HEK293 (cell line): ENCODE measurements around the gene CKM.
A peak's percentile ranks its signal among the peaks of the same experiment; 100 is the strongest.

ENCODE experiments used
- AEBP2 ChIP-seq: fragments of 450-650 bp; formaldehyde crosslinking; IDR thresholded peaks from 2 replicates; pipeline ENCODE4 v1.5.1; 2016; ENCODE audit warnings: missing biosample characterization, missing genetic modification characterization, borderline replicate concordance
- GLI4 ChIP-seq: fragments of 450-650 bp; formaldehyde crosslinking; IDR thresholded peaks from 2 replicates; pipeline ENCODE4 v1.5.1; 2016; ENCODE audit warnings: missing biosample characterization, missing genetic modification characterization
- GLIS1 ChIP-seq: fragments of 450-650 bp; formaldehyde crosslinking; IDR thresholded peaks from 2 replicates; pipeline ENCODE4 v1.5.1; 2016; ENCODE audit warnings: missing biosample characterization, missing genetic modification characterization
- GLIS2 ChIP-seq: fragments of 450-650 bp; formaldehyde crosslinking; IDR thresholded peaks from 2 replicates; pipeline ENCODE4 v1.5.1; 2016; ENCODE audit warnings: missing biosample characterization, missing genetic modification characterization
- HOXC10 ChIP-seq: sonication (generic); formaldehyde crosslinking; IDR thresholded peaks from 2 replicates; pipeline ENCODE4 v1.8.1; 2023; ENCODE audit warnings: mild to moderate bottlenecking, missing genetic modification reagents
- HOXD13 ChIP-seq: sonication (generic); formaldehyde crosslinking; IDR thresholded peaks from 2 replicates; pipeline ENCODE4 v1.8.0; 2022; ENCODE audit warnings: missing genetic modification reagents, borderline replicate concordance
- INSM2 ChIP-seq: fragments of 450-650 bp; formaldehyde crosslinking; IDR thresholded peaks from 2 replicates; pipeline ENCODE4 v1.5.1; 2016; ENCODE audit warnings: missing biosample characterization, missing genetic modification characterization
- KLF16 ChIP-seq: fragments of 450-650 bp; formaldehyde crosslinking; IDR thresholded peaks from 2 replicates; pipeline ENCODE4 v1.5.1; 2017; ENCODE audit warnings: missing biosample characterization, missing genetic modification characterization
- KLF9 ChIP-seq: fragments of 450-650 bp; formaldehyde crosslinking; IDR thresholded peaks from 2 replicates; pipeline ENCODE4 v1.5.1; 2016; ENCODE audit warnings: missing biosample characterization, missing genetic modification characterization, low read depth
- MEIS1 ChIP-seq: sonication (generic); formaldehyde crosslinking; IDR thresholded peaks from 2 replicates; pipeline ENCODE4 v1.8.1; 2022; ENCODE audit warnings: missing genetic modification reagents, mild to moderate bottlenecking, borderline replicate concordance
- OVOL3 ChIP-seq: fragments of 450-650 bp; formaldehyde crosslinking; IDR thresholded peaks from 2 replicates; pipeline ENCODE4 v1.5.1; 2016; ENCODE audit warnings: missing biosample characterization, missing genetic modification characterization
- PRDM10 ChIP-seq: fragments of 450-650 bp; formaldehyde crosslinking; IDR thresholded peaks from 2 replicates; pipeline ENCODE4 v1.5.1; 2016; ENCODE audit warnings: missing biosample characterization, missing genetic modification characterization
- ZBTB6 ChIP-seq: fragments of 450-650 bp; formaldehyde crosslinking; IDR thresholded peaks from 2 replicates; pipeline ENCODE4 v1.5.1; 2017; ENCODE audit warnings: missing biosample characterization, missing genetic modification characterization
- ZNF121 ChIP-seq: fragments of 450-650 bp; formaldehyde crosslinking; IDR thresholded peaks from 2 replicates; pipeline ENCODE4 v1.5.1; 2016; ENCODE audit warnings: missing biosample characterization, missing genetic modification characterization
- ZNF140 ChIP-seq: fragments of 450-650 bp; formaldehyde crosslinking; IDR thresholded peaks from 2 replicates; pipeline ENCODE4 v1.5.1; 2016; ENCODE audit warnings: missing biosample characterization, missing genetic modification characterization
- ZNF175 ChIP-seq: fragments of 450-650 bp; formaldehyde crosslinking; IDR thresholded peaks from 2 replicates; pipeline ENCODE4 v1.5.1; 2016; ENCODE audit warnings: missing biosample characterization, missing genetic modification characterization
- ZNF184 ChIP-seq: fragments of 450-650 bp; IDR thresholded peaks from 2 replicates; pipeline ENCODE4 v1.5.1; 2018; ENCODE audit warnings: missing biosample characterization, mild to moderate bottlenecking, missing genetic modification characterization
- ZNF302 ChIP-seq: fragments of 450-650 bp; formaldehyde crosslinking; IDR thresholded peaks from 2 replicates; pipeline ENCODE4 v1.5.1; 2016; ENCODE audit warnings: missing biosample characterization, missing genetic modification characterization, low read depth
- ZNF324 ChIP-seq: fragments of 450-650 bp; formaldehyde crosslinking; IDR thresholded peaks from 2 replicates; pipeline ENCODE4 v1.5.1; 2016; ENCODE audit warnings: missing biosample characterization, missing genetic modification characterization
- ZNF341 ChIP-seq: fragments of 450-650 bp; formaldehyde crosslinking; IDR thresholded peaks from 2 replicates; pipeline ENCODE4; 2016; ENCODE audit warnings: low read depth, missing biosample characterization, missing genetic modification characterization
- ZNF350 ChIP-seq: fragments of 450-650 bp; formaldehyde crosslinking; IDR thresholded peaks from 2 replicates; pipeline ENCODE4 v1.5.0; 2017; ENCODE audit warnings: missing biosample characterization, mild to moderate bottlenecking, missing genetic modification characterization
- ZNF398 ChIP-seq: fragments of 450-650 bp; formaldehyde crosslinking; IDR thresholded peaks from 2 replicates; pipeline ENCODE4 v1.5.1; 2017; ENCODE audit warnings: missing biosample characterization, missing genetic modification characterization
- ZNF423 ChIP-seq: fragments of 450-650 bp; formaldehyde crosslinking; IDR thresholded peaks from 2 replicates; pipeline ENCODE4 v1.5.1; 2016; ENCODE audit warnings: missing biosample characterization, missing genetic modification characterization
- ZNF449 ChIP-seq: fragments of 450-650 bp; formaldehyde crosslinking; IDR thresholded peaks from 2 replicates; pipeline ENCODE4 v1.5.1; 2017; ENCODE audit warnings: missing biosample characterization, mild to moderate bottlenecking, missing genetic modification characterization, moderate library complexity
- ZNF521 ChIP-seq: fragments of 450-650 bp; formaldehyde crosslinking; IDR thresholded peaks from 2 replicates; pipeline ENCODE4 v1.5.1; 2017; ENCODE audit warnings: missing biosample characterization, mild to moderate bottlenecking, missing genetic modification characterization
- ZNF549 ChIP-seq: fragments of 450-650 bp; IDR thresholded peaks from 2 replicates; pipeline ENCODE4 v1.5.1; 2018; ENCODE audit warnings: missing biosample characterization, missing genetic modification characterization, mild to moderate bottlenecking, inconsistent platforms, moderate library complexity
- ZNF664 ChIP-seq: fragments of 450-650 bp; formaldehyde crosslinking; IDR thresholded peaks from 2 replicates; pipeline ENCODE4 v1.5.1; 2016; ENCODE audit warnings: missing biosample characterization, missing genetic modification characterization
- ZNF747 ChIP-seq: fragments of 450-650 bp; formaldehyde crosslinking; IDR thresholded peaks from 2 replicates; pipeline ENCODE4 v1.5.1; 2016; ENCODE audit warnings: missing biosample characterization, missing genetic modification characterization
- ZNF830 ChIP-seq: fragments of 450-650 bp; IDR thresholded peaks from 2 replicates; pipeline ENCODE4 v1.5.0; 2018; ENCODE audit warnings: missing biosample characterization, missing genetic modification characterization, low read depth, mild to moderate bottlenecking, moderate library complexity
- ZSCAN23 ChIP-seq: fragments of 450-650 bp; formaldehyde crosslinking; IDR thresholded peaks from 2 replicates; pipeline ENCODE4 v1.5.1; 2016; ENCODE audit warnings: missing biosample characterization, missing genetic modification characterization
- ZXDB ChIP-seq: fragments of 450-650 bp; formaldehyde crosslinking; IDR thresholded peaks from 2 replicates; pipeline ENCODE4 v1.5.1; 2016; ENCODE audit warnings: missing biosample characterization, missing genetic modification characterization

Gene CKM

GRCh38 chr19:45340899-45341453 is 18.3 kb upstream of the CKM start (continued):
- peak; percentile 57 for TF ChIP-seq GLIS2
- TF ChIP-seq INSM2 (tag by site-specific recombination), result no peak
- TF ChIP-seq ZNF184, result no peak
- TF ChIP-seq ZSCAN23 (tag by site-specific recombination), result no peak
- peak; percentile 95 for TF ChIP-seq ZNF449
- TF ChIP-seq PRDM10 (tag by site-specific recombination), result peak; percentile 48
- no peak for TF ChIP-seq ZNF140 (tag by site-specific recombination)
- TF ChIP-seq GLI4 (tag by site-specific recombination), result no peak; the same call in 1 of the 2 replicates
- TF ChIP-seq ZNF549 (tag by site-specific recombination), result no peak
- TF ChIP-seq GLIS1, result peak; percentile 45; the same call in 1 of the 2 replicates
- TF ChIP-seq AEBP2 (tag by site-specific recombination), result no peak
- no peak for TF ChIP-seq ZNF830 (tag by site-specific recombination)
- no peak for TF ChIP-seq ZNF302 (tag by site-specific recombination)
- no peak for TF ChIP-seq ZBTB6 (tag by site-specific recombination)
- no peak for TF ChIP-seq KLF16 (tag by site-specific recombination)
- no peak for TF ChIP-seq ZNF341 (tag by site-specific recombination)
- no peak for TF ChIP-seq ZNF747 (tag by site-specific recombination)
- TF ChIP-seq ZNF664 (tag by site-specific recombination), result no peak
- no peak for TF ChIP-seq ZNF521 (tag by site-specific recombination)
- no peak for TF ChIP-seq HOXD13 (CRISPR knock-in tag)
- TF ChIP-seq ZNF423, result no peak
- TF ChIP-seq ZNF324 (tag by site-specific recombination), result no peak
- TF ChIP-seq OVOL3 (tag by site-specific recombination), result no peak
- TF ChIP-seq ZNF175 (tag by site-specific recombination), result no peak
- TF ChIP-seq ZNF398 (tag by site-specific recombination), result peak; percentile 55; the same call in 1 of the 2 replicates
- TF ChIP-seq MEIS1 (CRISPR knock-in tag), result no peak
- no peak for TF ChIP-seq KLF9 (tag by site-specific recombination)
- TF ChIP-seq ZNF121 (tag by site-specific recombination), result no peak
- TF ChIP-seq HOXC10 (CRISPR knock-in tag), result no peak
- TF ChIP-seq ZXDB (tag by site-specific recombination), result no peak
- TF ChIP-seq ZNF350 (tag by site-specific recombination), result no peak
